Measurements from ENCODE around the gene KANSL2.

DNA sequence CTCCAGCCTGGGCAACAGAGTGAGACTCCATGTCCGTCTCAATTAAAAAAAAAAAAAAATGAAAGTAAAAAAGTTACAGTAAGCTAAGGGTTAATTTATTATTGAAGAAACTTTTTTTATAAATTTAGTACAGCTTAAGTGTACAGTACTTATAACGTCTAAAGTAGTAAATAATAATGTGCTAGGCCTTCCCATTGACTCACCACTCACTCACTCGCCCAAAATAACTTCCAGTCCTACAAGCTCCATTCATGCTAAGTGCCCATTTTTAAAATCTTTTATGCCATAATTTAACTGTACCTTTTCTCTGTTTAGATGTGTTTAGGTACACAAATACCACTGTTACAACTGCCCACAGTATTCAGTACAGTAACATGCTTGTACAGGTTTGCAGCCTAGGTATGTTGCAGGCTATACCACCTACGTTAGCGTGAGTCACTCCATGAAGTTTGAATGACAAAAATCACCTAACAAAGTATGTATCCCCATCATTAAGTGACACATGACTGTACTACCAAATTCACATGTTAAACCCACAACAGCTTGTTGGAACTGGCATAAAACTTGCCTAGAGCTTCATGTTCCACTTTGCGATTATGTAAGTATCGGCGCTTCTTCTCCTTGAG is 10.7 kb downstream of the KANSL2 start:
- TF ChIP-seq RAD21 (IDR thresholded peaks at IDR 0.05; ENCODE audit: low read depth) = no peak
- no peak for TF ChIP-seq FOXM1 (IDR thresholded peaks at IDR 0.05; ENCODE audit: borderline replicate concordance, low read depth)
- no peak for TF ChIP-seq CREB1 (IDR thresholded peaks at IDR 0.05; ENCODE audit: low read depth)
- TF ChIP-seq, protein P1, sequence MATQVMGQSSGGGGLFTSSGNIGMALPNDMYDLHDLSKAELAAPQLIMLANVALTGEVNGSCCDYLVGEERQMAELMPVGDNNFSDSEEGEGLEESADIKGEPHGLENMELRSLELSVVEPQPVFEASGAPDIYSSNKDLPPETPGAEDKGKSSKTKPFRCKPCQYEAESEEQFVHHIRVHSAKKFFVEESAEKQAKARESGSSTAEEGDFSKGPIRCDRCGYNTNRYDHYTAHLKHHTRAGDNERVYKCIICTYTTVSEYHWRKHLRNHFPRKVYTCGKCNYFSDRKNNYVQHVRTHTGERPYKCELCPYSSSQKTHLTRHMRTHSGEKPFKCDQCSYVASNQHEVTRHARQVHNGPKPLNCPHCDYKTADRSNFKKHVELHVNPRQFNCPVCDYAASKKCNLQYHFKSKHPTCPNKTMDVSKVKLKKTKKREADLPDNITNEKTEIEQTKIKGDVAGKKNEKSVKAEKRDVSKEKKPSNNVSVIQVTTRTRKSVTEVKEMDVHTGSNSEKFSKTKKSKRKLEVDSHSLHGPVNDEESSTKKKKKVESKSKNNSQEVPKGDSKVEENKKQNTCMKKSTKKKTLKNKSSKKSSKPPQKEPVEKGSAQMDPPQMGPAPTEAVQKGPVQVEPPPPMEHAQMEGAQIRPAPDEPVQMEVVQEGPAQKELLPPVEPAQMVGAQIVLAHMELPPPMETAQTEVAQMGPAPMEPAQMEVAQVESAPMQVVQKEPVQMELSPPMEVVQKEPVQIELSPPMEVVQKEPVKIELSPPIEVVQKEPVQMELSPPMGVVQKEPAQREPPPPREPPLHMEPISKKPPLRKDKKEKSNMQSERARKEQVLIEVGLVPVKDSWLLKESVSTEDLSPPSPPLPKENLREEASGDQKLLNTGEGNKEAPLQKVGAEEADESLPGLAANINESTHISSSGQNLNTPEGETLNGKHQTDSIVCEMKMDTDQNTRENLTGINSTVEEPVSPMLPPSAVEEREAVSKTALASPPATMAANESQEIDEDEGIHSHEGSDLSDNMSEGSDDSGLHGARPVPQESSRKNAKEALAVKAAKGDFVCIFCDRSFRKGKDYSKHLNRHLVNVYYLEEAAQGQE (IDR thresholded peaks at IDR 0.05; ENCODE audit: low read depth) = no peak
- no peak for TF ChIP-seq TAF1 (IDR thresholded peaks at IDR 0.05; ENCODE audit: low read depth)
- TF ChIP-seq TCF12 (IDR thresholded peaks at IDR 0.05; ENCODE audit: low read depth) = no peak
- TF ChIP-seq EGR1 (IDR thresholded peaks at IDR 0.05) = no peak
- TF ChIP-seq YY1 (IDR thresholded peaks at IDR 0.05; ENCODE audit: low read depth) = no peak
- TF ChIP-seq, protein P2, sequence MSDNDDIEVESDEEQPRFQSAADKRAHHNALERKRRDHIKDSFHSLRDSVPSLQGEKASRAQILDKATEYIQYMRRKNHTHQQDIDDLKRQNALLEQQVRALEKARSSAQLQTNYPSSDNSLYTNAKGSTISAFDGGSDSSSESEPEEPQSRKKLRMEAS (IDR thresholded peaks at IDR 0.05) = no peak
